ENCODE measurements around the gene PPP1R3D. TPM values are rescaled to one million over a fixed set of nuclear protein-coding genes. Genes with fewer than 3 reads are reported as not detected.
"Not testable (repeated sequence)": the region's sequence is repeated elsewhere in the genome, so short reads cannot be mapped to it uniquely, and the experiment has no call there.

Gene PPP1R3D
- total RNA-seq = 7.3 and 7.4 TPM in 2 replicates

- intact Hi-C loops (cut with micrococcal nuclease) = loop anchor here (1.0 to 5.0 kb wide), 3 partner anchors 9 to 1288 kb away; partner anchors contain the start of gene STX16
These were observed at the start of gene PPP1R3D, which contains the start of gene FAM217B for GRCh38 chr20:59940129-59940955. TSS of gene PPP1R3D (minus strand) at chr20:59940305. CDS start at chr20:59939931, 374 bp downstream. TSS of gene FAM217B (plus strand) at chr20:59940389. CDS start at chr20:59943944, 3,555 bp downstream.

- intact Hi-C loops (cut with micrococcal nuclease) = no loop called here
These were observed 48.0 kb upstream of the PPP1R3D start for GRCh38 chr20:59988141-59988540.

- intact Hi-C loops (cut with micrococcal nuclease) = loop anchor here (2.0 kb wide), 1 partner anchor 64 kb away; no protein-coding TSS in a partner anchor
These were observed 47.0 kb upstream of the PPP1R3D start for GRCh38 chr20:59987135-59987534.

- intact Hi-C loops (cut with micrococcal nuclease) = loop anchor here (2.0 kb wide), 1 partner anchor 65 kb away; no protein-coding TSS in a partner anchor
These were observed 45.8 kb upstream of the PPP1R3D start for GRCh38 chr20:59985864-59986263.

- intact Hi-C loops (cut with micrococcal nuclease) = no loop called here
These were observed 45.1 kb upstream of the PPP1R3D start for GRCh38 chr20:59985164-59985563.

- intact Hi-C loops (cut with micrococcal nuclease) = no loop called here
These were observed 44.4 kb upstream of the PPP1R3D start for GRCh38 chr20:59984541-59984940.

- intact Hi-C loops (cut with micrococcal nuclease) = no loop called here
These were observed 43.0 kb upstream of the PPP1R3D start for GRCh38 chr20:59983076-59983475.

- intact Hi-C loops (cut with micrococcal nuclease) = no loop called here
These were observed 37.0 kb upstream of the PPP1R3D start for GRCh38 chr20:59977086-59977485.

GRCh38 chr20:59976156-59976782 is 36.2 kb upstream of the PPP1R3D start:
- intact Hi-C loops (cut with micrococcal nuclease) = no loop called here

- intact Hi-C loops (cut with micrococcal nuclease) = no loop called here
These were observed 32.1 kb upstream of the PPP1R3D start for GRCh38 chr20:59972037-59972801.

- intact Hi-C loops (cut with micrococcal nuclease) = no loop called here
These were observed 31.3 kb upstream of the PPP1R3D start for GRCh38 chr20:59971428-59971827.

- intact Hi-C loops (cut with micrococcal nuclease) = no loop called here
These were observed 26.3 kb upstream of the PPP1R3D start for GRCh38 chr20:59966428-59966827.

GRCh38 chr20:59962155-59962554 is 22.1 kb upstream of the PPP1R3D start:
- intact Hi-C loops (cut with micrococcal nuclease) = no loop called here

GRCh38 chr20:59961423-59961822 is 21.3 kb upstream of the PPP1R3D start:
- intact Hi-C loops (cut with micrococcal nuclease) = no loop called here

GRCh38 chr20:59958626-59959025 is 18.5 kb upstream of the PPP1R3D start:
- intact Hi-C loops (cut with micrococcal nuclease) = no loop called here

GRCh38 chr20:59958123-59958522 is 18.0 kb upstream of the PPP1R3D start, which contains the start of gene CDH26:
TSS of gene CDH26 (plus strand) at chr20:59958423. CDS start at chr20:59958727, 304 bp downstream.
- intact Hi-C loops (cut with micrococcal nuclease) = no loop called here

GRCh38 chr20:59957568-59957967 is 17.5 kb upstream of the PPP1R3D start:
- intact Hi-C loops (cut with micrococcal nuclease) = not testable (repeated sequence)

- intact Hi-C loops (cut with micrococcal nuclease) = no loop called here
These were observed 15.2 kb upstream of the PPP1R3D start for GRCh38 chr20:59955131-59955796.

- intact Hi-C loops (cut with micrococcal nuclease) = no loop called here
These were observed 14.6 kb upstream of the PPP1R3D start for GRCh38 chr20:59954718-59955117.

GRCh38 chr20:59949911-59950310 is 9.8 kb upstream of the PPP1R3D start:
- intact Hi-C loops (cut with micrococcal nuclease) = loop anchor here (1.0 to 2.0 kb wide), 9 partner anchors 10 to 1937 kb away; partner anchors contain the start of genes FAM217B and PPP1R3D
